BE2C (cell line): Measurements from ENCODE around the gene UNC13A.
A peak's percentile ranks its signal among the peaks of the same experiment; 100 is the strongest.

Experiments used
- DNase-seq: peaks from one replicate; pipeline ENCODE4 v3.0.0-alpha.2; 2020
- H3K27me3 ChIP-seq: fragments of 250-450 bp; sonication (Bioruptor Pico); 2 replicates; pipeline ENCODE4 v1.5.1; 2020; ENCODE audit warnings: mild to moderate bottlenecking
- H3K36me3 ChIP-seq: fragments of 250-450 bp; sonication (Bioruptor Pico); 2 replicates; pipeline ENCODE4 v1.5.1; 2020; ENCODE audit warnings: mild to moderate bottlenecking
- H3K4me1 ChIP-seq: fragments of 250-450 bp; sonication (Bioruptor Pico); 2 replicates; pipeline ENCODE4 v1.5.1; 2020
- H3K4me3 ChIP-seq: 2 replicates; pipeline ENCODE4 v1.5.1; 2011; ENCODE audit warnings: low read depth, low read length
- H3K9me3 ChIP-seq: fragments of 250-450 bp; sonication (Bioruptor Pico); 2 replicates; pipeline ENCODE4 v1.5.1; 2020
- CTCF ChIP-seq: IDR thresholded peaks from 2 replicates; pipeline ENCODE4 v1.5.1; 2012; ENCODE audit warnings: mild to moderate bottlenecking, low read depth, low read length

UNC13A gene

GRCh38 chr19:17679526-17680229 lies 8.5 kb downstream of the UNC13A start:
- TF ChIP-seq CTCF: no peak
- H3K36me3 ChIP-seq: peaks cover 6% of the 10 kb centered on the region
- DNase-seq: no peak
- no peaks in the 10 kb centered on the region for H3K9me3 ChIP-seq
- no peaks in the 10 kb centered on the region for H3K27me3 ChIP-seq
- no peaks in the 10 kb centered on the region for H3K4me1 ChIP-seq
- no peak overlapping the region for H3K4me3 ChIP-seq

GRCh38 chr19:17678836-17679235 lies 9.3 kb downstream of the UNC13A start:
- no peaks in the 10 kb centered on the region for H3K4me1 ChIP-seq
- no peaks in the 10 kb centered on the region for H3K9me3 ChIP-seq
- no peak for TF ChIP-seq CTCF
- no peak overlapping the region for H3K4me3 ChIP-seq
- peaks cover 14% of the 10 kb centered on the region for H3K36me3 ChIP-seq
- no peaks in the 10 kb centered on the region for H3K27me3 ChIP-seq
- DNase-seq: no peak

GRCh38 chr19:17677002-17677401 lies 11.2 kb downstream of the UNC13A start:
- DNase-seq: no peak
- no peaks in the 10 kb centered on the region for H3K4me1 ChIP-seq
- no peak; the same call in 1 of the 2 replicates for TF ChIP-seq CTCF
- H3K27me3 ChIP-seq: no peaks in the 10 kb centered on the region
- peaks cover 19% of the 10 kb centered on the region for H3K36me3 ChIP-seq
- no peaks in the 10 kb centered on the region for H3K9me3 ChIP-seq
- no peak overlapping the region for H3K4me3 ChIP-seq

GRCh38 chr19:17676295-17676694 lies 11.9 kb downstream of the UNC13A start:
- no peak for TF ChIP-seq CTCF
- peaks cover 22% of the 10 kb centered on the region for H3K36me3 ChIP-seq
- no peaks in the 10 kb centered on the region for H3K27me3 ChIP-seq
- H3K4me3 ChIP-seq: no peak overlapping the region
- no peak for DNase-seq
- no peaks in the 10 kb centered on the region for H3K4me1 ChIP-seq
- no peaks in the 10 kb centered on the region for H3K9me3 ChIP-seq

- no peak for DNase-seq
- Histone ChIP-seq H3K9me3 (no peaks in the 10 kb centered on the region), H3K36me3 (peaks cover 30% of the 10 kb centered on the region), H3K27me3 (no peaks in the 10 kb centered on the region), H3K4me3 (no peak overlapping the region), H3K4me1 (no peaks in the 10 kb centered on the region)
- no peak for TF ChIP-seq CTCF
These were observed 14.0 kb downstream of the UNC13A start for GRCh38 chr19:17673937-17674799.

GRCh38 chr19:17671906-17672305 lies 16.2 kb downstream of the UNC13A start:
- Histone ChIP-seq H3K4me3 (no peak overlapping the region), H3K36me3 (peaks cover 36% of the 10 kb centered on the region), H3K9me3 (no peaks in the 10 kb centered on the region), H3K4me1 (no peaks in the 10 kb centered on the region), H3K27me3 (no peaks in the 10 kb centered on the region)
- DNase-seq: peak; percentile 66
- TF ChIP-seq CTCF: no peak
